DMS53 (cell line): Measurements from ENCODE around the gene MAPK8.

Source experiments
- DNase-seq: peaks from one replicate; lab custom pipeline; 2025; lab: John Stamatoyannopoulos, UW

The MAPK8 gene

DNA sequence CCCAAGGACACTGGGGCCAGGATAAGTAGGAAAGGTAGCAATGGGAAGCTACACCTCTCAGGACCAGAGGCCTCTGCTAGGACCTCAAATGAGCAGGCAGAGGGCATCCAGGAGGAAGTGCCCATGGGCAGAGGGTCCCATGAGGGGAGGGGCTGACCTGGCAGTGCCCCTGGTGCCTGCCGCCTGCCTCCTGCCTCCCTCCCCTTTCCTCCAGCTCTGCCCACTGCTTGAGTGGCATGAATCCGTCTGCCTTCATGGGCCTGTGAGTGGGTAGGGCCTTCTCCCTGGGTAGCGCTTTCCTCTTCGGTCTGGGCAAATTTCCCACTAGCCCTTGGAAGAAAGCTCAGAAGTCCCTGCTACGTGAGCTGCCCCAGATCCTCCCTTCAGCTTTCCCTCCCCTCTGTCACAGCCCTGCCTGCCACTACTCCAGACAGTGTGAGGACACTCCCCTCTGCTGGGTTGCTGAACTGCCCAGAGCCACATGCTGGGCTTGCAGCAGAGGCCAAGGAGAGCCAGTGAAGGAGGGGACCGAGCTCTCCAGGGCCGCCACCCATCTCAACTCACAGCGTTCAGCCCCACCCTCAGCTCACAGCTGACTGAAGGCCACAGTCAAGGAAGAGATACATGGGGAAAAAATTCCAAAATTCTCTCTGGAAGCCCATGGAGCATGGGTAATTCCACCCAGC lies 157.0 kb downstream of the MAPK8 start:
- no peak for DNase-seq

- DNase-seq, result no peak
Observed at GRCh38 chr10:48464121-48464870, 157.8 kb downstream of the MAPK8 start.

- DNase-seq, result no peak
Observed at GRCh38 chr10:48464871-48465736, 158.6 kb downstream of the MAPK8 start.

DNA sequence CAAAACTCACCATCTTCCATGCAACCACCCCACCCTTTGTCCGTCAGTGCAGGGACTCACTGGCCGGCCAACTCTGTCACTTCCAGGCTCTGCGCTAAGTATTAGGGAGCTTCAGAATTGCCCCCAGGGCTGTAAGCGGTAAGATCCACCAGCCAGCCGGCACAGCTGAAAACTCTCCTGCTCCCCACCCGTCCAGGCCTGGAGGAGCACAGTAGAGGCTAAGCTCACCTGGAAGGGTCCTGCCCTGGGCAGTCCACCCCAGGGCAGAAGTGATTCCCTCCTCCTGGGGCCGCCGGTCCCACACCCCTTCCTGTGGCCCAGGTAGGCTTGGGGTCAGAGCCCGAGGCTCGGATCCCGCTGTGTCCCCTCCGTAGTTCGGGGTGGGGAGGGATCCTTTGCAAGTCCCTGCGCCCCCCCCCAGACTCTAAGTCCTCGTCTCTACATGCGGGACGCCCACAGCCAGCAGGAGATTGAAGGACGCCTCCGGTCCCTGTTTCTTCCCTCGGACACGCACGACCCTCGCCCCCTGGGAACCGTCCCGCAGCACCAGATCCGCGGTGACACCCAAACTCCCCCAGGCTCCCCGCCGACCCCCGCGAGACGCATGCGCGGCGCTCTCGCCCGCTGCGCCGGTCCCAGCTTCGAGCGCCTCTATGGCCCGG lies 159.5 kb downstream of the MAPK8 start:
- DNase-seq, result no peak

DNA sequence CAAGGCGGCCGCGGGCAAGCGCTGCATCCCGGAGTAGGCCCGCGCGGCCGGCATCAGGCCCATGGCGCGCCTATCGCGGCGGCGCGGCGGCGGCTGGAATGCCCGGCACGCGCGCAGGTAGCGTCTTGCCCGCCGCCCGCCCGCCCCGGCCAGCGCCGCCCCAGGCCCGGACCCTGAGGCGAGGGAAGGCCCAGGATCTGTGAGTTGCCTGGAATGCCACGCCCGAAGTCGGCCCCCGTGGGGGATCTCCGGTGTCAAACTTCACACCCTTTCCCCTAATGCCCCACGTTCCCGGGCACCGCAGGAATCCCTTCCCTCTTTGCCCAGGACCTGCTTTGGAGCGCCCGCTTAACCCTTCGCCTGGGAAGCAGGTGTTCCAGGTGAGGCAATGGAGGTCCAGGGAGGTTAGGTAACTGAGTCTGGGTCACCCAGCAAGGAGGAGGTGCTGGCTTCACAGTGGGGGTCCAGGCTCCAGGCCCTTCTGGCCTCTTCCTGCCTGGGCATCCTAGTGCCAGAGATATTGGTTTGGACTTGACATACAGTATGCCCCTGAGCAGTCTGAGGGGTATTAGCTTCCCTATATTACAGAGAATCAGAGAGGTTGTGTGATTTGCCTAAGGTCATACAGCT lies 160.2 kb downstream of the MAPK8 start:
- DNase-seq, result no peak

DNA sequence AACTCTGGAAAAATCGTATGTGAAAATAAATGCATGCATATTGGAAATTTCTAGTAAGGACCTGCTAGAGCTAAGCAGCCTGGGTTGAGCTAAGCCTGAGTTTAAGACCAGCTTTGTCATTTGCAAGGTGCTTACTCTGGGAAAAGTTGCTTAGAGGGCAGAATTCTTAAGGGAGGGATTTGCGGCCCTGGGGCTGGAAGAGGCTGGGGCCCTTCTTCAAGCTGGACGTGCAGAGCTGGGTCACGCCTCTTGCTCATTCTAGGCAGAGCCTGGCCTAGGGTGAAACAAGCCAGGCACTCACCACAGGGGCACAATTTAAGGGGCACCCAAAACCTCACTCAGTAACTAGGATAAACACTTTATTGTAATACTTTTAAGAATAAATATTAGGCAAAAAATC lies 161.2 kb downstream of the MAPK8 start:
- no peak for DNase-seq

DNA sequence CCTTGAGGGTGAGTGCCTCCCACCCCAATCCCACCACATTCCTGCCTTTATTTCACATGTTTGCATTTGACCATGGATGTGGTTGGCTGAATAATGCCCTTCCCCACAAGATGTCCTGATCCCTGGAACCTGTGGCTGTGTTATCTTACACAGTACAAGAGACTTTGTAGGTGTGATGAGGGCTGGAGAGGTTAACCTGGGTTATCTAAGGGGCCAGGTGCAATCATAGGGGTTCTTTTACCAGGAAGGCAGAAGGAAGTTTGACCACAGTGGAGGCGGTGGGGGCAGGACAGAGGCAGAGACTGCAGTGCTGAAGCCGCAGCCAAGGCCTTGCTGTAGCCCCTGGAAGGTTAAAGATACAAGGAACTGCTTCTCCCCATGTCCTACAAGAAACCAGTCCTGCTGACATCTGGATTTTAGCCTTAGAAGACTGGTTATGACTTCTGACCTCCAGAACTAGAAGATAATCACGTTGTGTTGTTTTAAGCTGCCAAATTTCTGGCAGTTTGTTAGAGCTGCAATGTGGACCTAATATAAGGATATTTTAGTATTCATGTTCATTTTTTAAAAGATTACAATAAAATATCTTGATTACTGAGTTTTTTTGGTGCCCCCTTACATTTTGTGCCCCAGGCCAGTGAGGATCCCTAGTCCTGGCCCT lies 161.8 kb downstream of the MAPK8 start:
- no peak for DNase-seq

GRCh38 chr10:48468866-48469511 lies 162.5 kb downstream of the MAPK8 start:
- no peak for DNase-seq

GRCh38 chr10:48469516-48470020 lies 163.1 kb downstream of the MAPK8 start:
- DNase-seq, result no peak

DNA sequence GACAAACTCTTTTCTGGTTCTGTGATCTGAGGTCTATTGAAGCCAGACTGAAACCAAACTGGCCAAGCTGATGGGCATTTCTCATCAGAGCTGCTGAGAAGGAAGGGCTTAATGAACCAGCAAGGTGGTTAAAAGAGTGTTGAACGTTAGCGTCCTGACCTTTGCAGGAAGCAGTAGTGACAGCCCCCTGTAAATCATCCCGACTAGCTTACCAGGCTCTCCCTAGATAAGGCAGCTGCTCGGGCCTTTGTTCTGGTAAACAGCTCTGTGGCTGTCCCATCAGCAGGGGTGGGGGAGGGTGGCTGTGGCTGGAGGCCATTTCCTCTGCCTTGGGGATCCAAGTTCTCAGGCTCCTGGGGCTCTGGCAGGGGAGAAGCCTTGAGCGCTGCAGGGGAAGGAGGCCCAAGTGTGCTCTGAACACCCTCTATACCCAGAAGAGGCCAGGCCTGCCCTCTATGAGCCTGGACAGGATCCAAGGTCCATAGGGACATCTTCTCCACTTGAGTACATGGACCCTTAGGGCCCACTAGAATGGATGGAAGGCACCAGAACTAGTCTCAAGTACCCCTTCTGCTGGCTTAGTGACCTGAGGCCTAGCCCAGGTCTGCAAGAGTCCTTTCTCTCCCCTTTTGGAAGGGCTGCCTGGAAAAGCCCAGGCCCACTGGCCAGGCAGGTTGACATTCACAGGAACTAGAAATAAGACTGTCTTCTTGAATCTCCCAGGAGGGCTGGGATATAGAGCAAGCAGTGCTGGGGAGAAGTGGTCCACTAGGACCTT lies 163.8 kb downstream of the MAPK8 start:
- DNase-seq, result no peak

DNA sequence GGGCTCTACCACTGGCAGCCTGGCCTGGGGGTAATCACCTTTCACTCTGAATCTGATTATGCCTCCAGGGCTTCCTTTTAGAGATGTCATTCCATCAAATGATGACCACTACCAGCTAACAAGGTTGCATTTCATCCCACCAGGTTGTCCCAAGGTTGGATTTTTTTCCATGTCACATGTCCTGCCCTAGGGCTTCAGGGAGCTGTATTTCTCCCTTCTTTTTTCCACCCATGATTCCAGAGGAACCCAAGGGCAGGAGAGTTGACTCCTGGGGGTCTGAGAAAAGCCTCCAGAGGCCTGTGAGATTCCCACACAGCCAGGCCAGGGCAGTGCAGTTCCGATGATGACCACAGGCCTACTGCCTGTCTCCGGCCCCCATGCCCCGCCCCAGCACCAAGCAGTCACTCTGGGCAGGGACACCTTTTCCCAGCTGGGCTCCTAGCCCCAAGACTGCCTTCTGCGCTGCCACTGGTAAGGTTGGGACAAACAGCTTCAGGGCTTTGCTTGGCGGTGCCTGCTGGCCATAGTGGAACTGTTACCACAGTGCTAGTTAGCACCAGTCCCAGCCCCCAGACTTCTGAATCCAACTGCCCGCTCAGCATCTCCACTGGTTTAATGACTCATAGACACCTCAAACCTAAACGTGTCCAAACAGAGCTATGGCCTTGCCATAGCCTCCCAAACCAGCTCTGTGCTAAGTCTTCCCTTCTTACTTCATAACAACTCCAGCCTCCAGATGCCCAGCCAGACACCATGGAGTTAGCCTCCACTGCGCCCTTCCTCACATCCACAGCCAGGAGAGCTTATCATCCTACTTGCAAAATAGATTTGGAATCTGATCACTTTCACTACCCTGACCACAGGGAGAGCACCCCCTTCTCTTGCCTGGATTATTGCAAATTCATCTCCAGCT lies 164.7 kb downstream of the MAPK8 start:
- DNase-seq, result no peak

DNA sequence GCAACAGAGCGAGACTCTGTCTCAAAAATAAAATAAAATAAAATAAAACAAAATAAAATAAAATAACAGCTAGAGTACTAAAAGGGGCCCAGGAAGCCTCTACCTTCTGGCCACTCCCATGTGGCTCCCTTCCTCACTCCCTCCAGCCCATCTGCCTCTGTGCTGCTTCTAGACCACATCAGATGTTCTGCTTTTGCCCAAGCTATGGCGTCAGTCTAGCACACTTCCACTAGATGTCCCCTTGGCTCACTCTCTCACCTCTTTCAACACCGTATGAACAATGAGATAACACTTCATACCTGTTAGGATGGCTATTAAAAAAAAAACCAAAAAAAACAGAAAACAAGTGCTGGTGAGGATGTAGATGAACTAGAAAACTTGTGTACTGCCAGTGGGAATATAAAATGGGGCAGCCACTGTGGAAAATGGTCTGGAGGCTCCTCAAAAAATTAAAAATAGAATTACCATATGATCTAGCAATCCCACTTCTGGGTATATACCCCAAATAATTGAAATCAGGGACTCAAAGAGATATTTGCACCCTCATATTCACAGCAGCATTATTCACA lies 166.1 kb downstream of the MAPK8 start:
- no peak for DNase-seq

DNA sequence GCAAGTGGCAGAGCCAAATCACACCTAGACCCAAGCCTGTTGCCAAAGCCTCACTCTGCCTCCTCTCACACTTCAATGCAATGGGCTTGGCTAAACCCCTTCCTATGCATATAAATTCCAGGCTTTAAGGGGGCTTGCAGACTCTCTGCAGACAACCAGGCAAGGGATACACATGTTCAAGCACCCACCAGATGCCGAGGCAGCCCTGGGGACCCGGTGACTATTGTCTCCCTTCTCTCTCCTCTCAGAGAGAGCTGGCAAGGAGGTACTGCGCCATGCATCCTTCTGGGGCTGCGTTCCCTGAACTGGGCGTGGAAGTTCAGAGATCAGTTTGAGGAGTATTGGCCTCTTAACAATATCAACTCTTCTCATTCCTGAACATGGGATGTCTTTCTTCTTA lies 167.2 kb downstream of the MAPK8 start:
- DNase-seq, result no peak

GRCh38 chr10:48474765-48475365 lies 168.4 kb downstream of the MAPK8 start:
- DNase-seq, result no peak

- DNase-seq, result no peak
Observed at GRCh38 chr10:48475943-48476278, 169.4 kb downstream of the MAPK8 start.

- DNase-seq, result no peak
Observed at GRCh38 chr10:48476279-48476982, 170.0 kb downstream of the MAPK8 start.

- DNase-seq, result no peak
Observed at GRCh38 chr10:48477141-48477540, 170.7 kb downstream of the MAPK8 start.
